HUDEP-2 (cell line): Measurements from ENCODE around the gene LCTL.

Source experiments
- DNase-seq, 76 experiments: peaks; one replicate each; lab custom pipeline; 2025; ENCODE audit not compliant: unreplicated experiment in 76 of 76; lab: John Stamatoyannopoulos, UW

LCTL gene

GRCh38 chr15:66503780-66504562 is 61.8 kb downstream of the LCTL start:
- DNase-seq, result peak in 2 of 76 experiments; percentile 15 to 30

GRCh38 chr15:66503041-66503648 is 62.7 kb downstream of the LCTL start:
- peak in 3 of 76 experiments; percentile 2 to 30 (median 11) for DNase-seq

DNA sequence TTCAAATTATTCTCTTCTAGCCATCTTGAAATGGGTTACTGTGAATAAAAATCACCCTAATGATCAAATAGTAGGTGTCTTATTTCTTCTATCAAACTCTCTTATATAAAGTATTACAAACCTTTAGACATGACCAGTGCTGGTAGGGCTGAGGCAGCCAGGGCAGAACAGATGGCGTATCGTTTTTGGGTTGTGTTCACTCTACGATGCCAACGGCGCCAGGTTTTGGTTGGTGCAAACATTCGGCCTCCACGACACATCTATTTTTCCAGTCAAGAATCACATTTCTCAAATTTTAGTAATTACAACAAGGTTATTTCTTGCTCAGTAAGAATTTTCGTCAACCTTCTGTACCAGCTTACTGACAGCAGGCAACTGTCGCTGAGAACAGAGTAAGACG is 63.3 kb downstream of the LCTL start:
- DNase-seq, result peak in 7 of 76 experiments; percentile 7 to 19 (median 10)

GRCh38 chr15:66500346-66500745 is 65.5 kb downstream of the LCTL start:
- peak in 1 of 76 experiments; percentile 7 for DNase-seq

- DNase-seq, result peak in 12 of 76 experiments; percentile 8 to 50 (median 26)
Observed at GRCh38 chr15:66498501-66499386, 67.1 kb downstream of the LCTL start.
